GF-D8 (cell line): ENCODE results near the gene PTPRN2.
"Not testable (repeated sequence)": the region's sequence is repeated elsewhere in the genome, so short reads cannot be mapped to it uniquely, and the experiment has no call there.

Source experiments
- DNase-seq: peaks from one replicate; lab custom pipeline; 2025; lab: John Stamatoyannopoulos, UW

Gene PTPRN2

DNA sequence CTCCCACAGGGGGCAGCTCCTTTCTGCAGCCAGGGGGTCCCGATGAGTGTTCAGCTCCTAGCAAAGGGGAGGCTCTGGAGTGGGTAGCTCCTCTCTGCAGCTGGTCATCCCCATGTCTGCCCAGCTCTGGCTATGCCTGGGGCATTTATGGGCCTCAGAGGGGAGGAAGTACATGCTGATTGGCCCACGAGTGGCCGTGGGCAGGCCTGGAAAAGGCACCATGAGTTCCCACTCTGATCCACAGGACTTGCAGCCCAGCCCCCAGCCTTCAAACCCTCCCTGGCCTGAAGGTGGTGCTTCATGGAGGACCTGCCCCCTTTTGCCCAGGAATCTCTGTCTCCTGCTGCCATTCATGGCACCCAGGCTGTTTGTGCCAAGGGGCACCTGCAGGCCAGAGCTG is 982.0 kb downstream of the PTPRN2 start:
- DNase-seq = no peak

DNA sequence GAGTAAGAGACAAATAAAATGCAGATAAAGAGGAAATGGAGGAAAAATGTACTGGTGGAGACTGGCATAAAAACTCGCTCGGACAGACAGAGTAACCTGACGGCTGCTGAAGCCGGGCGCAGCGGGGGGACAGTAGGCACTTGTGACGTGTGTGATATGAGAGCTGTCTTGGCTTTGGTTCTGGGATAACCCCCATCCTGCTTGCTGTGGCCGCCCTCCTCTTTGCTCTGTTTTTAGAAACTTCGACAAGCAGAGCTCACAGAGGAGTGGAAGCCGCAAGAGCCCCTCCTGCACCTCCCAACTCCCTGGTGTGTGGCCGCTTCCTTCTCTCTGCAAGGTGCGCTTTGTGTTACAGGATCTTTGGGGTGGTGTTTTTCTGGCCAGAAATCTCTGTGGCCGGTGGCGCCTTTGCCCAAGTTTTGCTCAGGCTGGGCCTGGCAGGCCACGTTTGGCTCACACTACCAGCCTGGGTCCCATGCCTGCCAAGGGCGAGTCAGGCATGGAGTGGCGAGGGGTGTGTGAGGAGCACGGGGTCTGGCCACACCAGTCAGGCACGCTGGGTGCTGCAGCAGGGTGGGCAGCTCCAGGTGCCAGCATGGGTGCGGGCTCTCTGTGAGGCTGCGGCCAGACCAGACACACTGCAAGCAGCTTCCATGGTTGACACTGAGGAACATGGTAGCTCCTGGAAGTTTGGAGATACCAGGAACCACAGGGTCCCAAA is 982.8 kb downstream of the PTPRN2 start:
- DNase-seq = no peak

DNA sequence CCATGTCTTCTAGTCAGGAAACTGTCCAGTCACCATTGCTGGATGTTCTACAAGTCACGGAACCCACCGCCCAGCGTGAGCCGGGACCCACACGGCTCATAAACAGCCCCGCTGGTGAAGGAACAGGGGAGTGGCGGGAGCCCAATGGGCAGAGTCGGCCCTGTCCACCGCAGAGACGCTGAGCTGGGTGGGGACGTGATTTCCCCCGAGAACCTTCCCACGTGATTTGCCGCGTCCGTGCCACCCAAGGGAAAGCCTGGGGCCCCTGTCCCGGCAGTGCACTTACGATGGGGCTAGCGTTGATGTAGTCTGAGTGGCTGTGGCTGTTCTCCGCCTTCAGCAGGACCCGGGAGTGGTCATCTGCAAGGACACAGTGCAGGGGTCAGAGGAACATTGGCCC is 983.9 kb downstream of the PTPRN2 start:
- DNase-seq = no peak

DNA sequence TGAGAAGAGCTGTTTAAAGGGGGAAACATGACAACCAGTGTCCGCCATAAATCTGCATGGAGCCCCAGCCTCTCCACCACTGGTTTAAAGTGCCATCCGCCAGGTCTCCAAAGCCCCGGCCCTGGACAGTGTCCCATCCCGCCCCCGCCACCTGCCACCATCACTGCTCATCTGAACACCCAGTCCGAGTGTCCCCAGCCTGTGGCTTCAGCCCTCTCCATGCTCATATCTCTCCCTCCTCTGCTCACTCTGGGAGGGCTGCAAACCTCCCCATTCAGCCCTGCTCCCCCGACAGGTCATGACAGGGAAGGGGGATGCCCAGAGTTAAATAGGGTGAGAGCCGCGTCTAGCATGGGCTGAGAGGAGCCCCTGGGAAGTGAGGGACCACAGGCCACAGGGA is 984.6 kb downstream of the PTPRN2 start:
- DNase-seq = no peak

DNA sequence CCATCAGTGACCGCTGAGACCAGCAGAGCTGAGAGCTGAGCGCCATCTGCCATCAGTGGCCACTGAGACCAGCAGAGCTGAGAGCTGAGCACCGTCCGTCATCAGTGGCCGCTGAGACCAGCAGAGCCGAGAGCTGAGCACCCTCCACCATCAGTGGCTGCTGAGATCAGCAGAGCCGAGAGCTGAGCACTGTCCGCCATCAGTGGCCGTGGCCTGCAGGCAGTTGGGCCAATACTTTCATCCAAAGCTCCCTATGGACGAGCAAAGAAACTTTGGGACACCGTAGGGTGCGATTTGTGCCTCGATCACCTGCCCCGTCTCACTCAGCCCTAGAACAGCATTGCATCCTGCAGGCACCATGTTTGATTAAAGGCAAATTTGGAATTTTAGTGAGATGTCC is 985.0 kb downstream of the PTPRN2 start:
- no peak for DNase-seq

DNA sequence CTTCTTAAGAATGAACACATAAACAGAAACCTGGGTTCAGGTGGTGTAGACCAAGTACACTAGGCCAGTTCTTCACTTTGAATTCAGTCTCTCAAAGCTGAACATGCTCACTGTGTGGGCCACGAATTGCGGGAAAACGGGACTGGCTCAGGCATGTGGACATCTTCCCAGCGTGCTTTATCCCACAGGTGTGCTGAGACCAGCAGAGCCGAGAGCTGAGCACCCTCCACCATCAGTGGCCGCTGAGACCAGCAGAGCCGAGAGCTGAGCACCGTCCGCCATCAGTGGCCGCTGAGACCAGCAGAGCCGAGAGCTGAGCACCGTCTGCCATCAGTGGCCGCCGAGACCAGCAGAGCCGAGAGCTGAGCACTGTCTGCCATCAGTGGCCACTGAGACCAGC is 985.5 kb downstream of the PTPRN2 start:
- DNase-seq = no peak

DNA sequence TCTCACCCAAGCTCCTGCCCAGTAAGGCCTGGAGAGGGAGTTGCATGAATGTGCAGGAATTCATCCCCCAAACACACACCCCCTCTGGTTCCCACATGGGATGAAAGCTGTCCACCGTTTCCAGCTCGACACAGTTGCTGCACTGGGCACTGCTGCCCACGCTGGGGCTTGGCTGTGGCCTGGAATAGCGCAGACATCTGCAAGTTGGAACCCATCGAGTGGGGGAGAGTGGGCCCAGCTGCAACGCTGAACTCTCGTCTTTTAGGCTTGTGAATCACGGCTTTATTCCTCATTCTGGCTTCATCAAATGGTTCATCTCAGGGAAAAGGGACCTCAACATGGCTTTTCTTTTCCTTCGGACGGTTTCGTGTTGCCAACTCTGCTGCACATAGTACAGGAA is 986.1 kb downstream of the PTPRN2 start:
- no peak for DNase-seq

DNA sequence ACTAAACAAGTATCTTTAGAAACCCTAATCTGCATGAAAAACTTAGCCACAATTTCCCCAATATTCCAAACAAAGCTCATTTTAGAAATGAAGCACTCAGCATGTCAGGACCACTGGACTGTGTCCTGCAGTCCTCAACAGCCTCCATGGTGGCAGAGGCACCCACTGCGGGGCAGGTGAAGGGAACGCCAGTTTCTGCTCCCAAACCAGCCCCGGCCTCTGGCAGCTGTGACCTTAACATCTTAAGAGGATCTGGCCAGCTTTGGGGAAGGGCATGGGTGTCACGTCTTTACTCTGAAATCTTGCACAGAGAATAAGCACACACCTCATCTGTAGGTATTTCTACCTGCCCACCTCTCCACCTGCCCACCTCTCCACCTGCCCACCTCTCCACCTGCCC is 988.1 kb downstream of the PTPRN2 start:
- no peak for DNase-seq

DNA sequence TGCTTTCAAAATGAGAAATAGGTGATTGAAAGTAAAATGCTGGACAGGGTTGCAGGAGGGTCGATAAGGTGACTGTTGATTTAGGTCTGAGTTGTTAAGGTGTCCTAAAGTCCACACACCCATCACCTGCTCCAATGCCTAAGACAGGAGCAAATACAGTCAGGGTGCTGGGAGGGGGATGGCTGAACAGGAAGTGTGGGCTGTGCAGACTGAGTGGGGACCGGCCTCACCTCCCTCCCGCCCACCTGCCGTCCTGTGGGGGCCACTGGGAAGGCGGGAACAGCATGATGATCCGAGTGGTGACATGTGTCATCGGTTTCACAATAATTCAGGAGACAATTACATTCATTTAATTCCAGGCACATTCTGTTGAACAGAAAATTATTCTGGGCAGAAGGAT is 990.1 kb downstream of the PTPRN2 start:
- no peak for DNase-seq

DNA sequence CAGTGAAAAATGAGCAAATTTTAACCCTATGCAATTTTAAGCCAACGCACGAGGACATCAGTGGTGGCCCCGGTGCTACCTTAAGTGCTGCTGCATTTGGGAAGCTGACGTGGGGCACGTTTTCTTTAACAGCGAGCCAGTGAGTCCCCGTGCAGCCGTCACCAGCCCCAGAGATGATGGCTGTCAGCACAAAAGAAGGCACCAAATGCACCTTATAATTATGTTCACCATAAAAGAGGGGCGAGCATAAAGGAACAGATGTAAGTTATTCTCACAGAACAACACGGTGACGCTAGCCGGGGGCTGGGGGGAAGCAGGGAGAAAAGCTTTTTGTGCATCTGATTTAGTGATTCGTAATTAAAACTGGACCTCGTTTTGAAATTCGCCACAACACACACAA is 990.7 kb downstream of the PTPRN2 start:
- DNase-seq = no peak

DNA sequence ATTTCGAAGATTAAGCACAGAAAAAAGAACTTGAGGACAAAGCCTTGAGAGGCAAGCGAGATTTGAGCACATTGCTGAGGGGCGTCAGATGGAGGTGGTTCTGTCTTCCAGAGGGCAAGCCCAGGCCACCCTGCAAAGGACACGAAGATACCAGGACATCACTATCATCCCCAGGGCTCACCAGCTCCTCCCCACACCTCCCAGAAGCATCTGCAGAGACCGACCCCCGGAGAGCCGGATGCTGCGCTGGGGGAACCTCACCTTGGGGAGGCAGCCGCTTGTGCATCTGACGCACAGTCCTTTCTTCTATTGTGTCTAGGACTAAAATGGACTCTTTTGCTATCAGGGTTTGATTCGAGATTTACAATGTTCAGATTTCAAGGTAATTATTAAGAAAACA is 991.2 kb downstream of the PTPRN2 start:
- no peak for DNase-seq

DNA sequence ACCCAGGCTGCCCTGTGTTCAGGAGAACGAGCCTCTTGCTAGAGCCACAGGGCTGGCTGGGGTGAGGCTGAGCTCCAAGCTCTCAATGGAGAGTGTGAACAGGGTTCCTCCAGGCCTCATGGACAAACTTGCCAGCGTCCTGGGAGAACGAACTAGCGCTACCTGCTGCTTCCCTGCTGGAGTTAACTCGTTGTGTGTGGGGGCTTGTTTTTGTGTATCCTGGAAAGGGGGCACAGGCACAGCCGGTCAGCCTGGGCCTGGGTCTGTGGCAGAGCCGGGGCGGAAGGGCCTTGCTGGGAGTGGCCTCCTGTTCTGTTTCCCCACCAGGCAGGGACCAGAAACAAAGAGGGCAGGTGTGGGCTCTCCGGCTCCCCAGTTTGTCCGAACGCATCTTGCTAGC is 991.6 kb downstream of the PTPRN2 start:
- no peak for DNase-seq

DNA sequence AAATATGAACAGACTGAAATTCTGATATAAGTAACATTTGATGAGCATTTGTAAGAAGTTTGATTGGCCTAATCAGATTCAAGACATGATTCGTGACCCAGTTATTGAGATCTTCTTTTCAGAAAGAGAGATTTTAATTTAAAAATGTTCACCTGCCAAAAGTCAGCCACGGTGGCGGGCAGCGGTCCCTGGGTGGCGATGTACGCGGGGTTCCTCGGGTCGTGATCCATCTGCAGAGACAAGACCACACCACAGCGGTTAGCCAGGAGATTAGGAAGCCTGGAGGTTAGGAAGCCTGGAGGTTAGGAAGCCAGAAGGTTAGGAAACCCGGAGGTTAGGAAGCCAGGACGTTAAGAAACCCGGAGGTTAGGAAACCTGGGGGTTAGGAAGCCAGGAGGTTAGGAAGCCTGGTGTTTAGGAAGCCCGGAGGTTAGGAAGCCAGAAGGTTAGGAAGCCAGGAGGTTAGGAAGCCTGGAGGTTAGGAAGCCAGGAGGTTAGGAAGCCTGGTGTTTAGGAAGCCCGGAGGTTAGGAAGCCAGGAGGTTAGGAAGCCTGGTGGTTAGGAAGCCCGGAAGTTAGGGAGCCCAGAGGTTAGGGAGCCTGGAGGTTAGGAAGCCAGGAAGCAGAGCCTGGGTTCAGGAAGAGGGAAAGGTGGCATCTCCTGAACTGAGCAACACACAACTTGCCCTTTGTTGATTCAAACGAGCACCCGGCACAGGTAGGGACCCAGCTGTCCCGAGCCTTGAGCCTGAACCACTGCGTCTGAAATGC is 992.4 kb downstream of the PTPRN2 start:
- no peak for DNase-seq

DNA sequence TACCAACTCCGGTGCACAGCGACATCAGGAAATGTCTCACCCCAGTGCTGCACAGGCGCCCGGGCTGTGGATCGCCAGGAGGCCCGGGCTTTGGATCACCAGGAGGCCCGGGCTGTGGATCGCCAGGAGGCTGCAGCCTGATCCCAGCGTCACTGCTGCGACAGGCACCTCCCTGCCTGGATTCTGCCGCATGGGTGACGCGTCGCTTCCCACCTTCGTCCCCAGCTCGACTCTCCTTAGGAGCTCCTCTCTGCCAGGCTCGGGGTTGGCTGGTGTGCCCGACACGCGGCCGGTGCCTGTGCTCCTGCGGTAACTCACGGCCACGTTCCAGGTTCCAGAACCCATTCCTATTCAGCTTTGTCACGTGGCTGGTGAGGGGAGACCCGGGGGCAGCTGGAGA is 993.3 kb downstream of the PTPRN2 start:
- DNase-seq = no peak

DNA sequence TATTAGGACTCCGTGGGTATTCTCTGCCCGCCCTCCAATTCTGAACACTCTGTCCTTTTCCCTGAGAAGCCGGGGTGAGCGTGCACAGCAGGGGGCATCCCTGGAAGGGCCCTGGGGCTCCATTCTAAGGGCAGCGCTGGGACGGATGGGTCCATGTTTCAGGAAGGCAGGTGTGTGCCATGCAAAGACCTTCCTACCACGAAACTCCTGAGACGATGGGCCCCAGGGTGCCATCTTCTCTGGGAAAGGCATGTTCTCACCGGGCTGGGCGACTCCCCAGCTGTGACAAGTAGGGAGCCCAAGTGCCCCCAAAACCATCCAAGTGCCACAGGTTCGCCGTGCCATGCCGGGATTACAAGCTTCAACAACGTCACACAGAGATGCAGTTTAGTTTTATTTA is 994.1 kb downstream of the PTPRN2 start:
- no peak for DNase-seq

DNA sequence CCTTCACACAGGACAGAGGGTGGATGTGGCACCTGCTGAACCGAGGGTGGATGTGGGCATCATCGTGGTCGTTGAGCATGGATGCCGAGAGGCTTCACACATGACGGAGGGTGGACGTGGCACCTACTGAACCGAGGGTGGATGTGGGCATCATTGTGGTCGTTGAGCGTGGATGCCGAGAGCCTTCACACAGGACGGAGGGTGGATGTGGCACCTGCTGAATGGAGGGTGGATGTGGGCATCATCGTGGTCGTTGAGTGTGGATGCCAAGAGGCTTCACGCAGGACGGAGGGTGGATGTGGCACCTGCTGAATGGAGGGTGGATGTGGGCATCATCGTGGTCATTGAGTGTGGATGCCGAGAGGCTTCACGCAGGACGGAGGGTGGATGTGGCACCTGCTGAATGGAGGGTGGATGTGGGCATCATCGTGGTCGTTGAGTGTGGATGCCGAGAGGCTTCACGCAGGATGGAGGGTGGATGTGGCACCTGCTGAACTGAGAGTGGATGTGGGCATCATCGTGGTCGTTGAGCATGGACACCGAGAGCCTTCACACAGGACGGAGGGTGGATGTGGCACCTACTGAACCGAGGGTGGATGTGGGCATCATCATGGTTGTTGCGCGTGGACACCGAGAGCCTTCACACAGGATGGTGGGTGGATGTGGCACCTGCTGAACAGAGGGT is 994.8 kb downstream of the PTPRN2 start:
- not testable (repeated sequence) for DNase-seq

DNA sequence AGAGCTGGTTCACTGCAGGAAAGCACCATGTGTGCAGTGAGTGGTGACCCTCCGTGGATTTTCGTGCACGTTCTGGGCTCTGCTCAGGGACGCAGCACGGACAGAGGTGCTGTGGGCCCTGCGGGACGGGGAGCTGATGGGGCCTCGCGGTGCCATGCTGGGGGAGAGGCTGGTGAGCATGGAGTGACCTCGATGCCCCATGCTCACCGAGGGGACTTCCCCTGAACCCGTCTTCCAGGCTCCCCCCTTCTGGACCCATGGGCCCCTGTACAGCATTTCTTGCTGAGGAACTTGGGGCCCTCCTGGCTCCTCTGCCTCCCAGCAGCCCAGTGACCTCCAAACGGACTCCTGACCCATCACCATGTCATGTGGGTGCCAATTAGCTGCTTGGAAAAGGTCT is 997.1 kb downstream of the PTPRN2 start:
- DNase-seq = no peak

DNA sequence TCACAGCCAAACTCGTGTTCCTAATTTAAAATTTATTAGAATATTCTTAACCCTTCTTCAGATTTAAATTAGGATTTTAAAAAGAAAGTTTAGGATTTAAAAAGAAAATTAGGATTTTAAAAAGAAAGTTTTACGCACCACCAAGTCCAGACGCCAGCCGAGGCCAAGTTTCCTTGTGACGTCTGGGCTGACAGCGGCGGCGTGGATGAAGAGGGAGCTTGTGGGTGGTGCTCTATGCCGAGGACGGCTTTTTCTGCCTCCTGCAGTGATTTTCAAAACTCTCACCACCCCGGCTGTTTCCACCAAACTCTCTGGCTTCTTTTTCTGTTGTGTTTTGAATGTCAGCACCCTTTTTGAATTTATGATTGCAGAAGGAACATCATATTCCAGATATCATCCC is 997.9 kb downstream of the PTPRN2 start:
- no peak for DNase-seq

DNA sequence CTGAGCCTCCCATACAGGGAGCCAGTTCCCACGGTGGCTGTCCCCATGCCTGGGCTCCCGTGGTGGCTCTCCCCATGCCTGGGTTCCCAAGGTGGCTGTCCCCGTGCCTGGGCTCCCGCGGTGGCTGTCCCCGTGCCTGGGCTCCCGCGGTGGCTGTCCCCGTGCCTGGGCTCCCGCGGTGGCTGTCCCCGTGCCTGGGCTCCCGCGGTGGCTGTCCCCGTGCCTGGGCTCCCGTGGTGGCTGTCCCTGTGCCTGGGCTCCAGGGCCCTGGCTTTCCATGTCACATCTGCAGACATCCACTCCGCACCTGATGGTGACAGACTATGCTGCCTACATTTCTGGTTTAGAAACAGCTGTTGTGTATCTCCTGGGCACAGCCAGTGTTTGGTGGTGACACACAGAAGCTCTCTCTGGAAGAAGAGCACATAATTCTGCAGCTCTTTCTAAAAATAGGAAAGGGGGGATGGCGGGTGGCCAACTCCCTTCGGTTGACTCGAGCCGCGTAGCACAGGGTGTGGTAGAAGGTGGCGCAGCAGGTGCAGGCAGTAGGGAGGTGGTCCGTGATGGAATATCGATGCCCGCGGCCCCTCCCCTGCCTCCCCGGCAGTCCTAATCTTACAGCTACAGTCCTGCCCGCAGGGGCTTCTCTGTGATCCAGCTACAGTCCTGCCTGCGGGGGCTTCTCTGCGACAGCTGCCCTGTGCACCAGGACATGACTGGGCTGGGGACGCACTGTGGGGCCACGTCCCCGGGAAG is 999.6 kb downstream of the PTPRN2 start:
- DNase-seq = no peak

DNA sequence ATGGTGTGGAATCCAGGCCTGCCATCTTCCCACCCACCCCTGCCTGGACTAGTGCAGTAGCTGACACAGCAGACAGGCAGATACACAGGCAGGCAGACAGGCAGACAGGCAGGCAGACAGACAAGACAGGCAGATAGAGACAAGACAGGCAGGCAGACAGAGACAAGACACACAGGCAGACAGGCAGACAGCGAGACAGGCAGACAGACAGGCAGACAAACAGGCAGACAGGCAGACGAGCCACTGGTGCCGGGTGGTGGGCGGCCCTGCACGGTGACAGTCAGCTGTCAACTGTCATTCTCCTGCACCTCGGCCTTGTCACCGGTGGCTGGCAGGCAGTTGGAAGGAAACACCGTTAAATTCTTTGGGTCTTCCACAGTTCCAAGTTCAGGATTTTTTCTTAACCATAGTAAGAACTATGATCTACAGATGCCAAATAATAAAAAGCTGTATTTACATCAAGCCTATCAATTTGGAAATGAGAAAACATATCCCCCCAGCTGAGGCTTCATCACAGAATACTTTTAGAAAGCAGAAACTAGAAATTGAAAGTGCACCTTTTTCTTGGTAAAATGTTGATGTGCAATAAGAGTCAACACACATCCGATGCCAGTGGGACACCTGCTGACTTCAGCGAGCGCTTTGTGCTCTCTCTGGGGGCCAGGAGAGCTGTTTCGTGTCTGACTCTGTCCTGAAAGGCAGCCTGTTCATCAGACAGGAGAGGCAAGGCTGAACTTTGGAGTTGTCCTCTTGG is 1000.4 kb downstream of the PTPRN2 start:
- DNase-seq = no peak

DNA sequence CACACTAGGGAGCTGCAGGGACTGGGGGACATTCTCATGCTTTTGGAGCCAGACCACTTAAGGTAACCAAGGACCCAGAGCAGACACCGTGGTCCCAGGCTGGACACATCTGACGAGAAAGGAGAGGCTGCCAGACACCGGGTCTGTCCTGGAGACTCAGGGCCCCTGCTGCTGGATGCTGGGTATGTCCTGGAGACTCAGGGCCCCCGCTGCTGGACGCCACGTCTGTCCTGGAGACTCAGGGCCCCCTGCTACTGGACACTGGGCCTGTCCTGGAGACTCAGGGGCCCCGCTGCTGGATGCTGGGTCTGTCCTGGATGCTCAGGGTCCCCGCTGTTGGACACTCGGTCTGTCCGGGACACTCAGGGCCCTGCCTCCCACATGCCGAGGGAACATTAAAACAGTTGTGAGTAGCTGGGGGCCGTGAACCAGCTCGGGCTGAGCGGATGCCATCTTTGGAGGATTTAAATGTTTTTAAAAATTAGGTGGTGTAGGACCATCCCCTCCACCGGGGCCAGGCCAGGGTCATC is 1001.1 kb downstream of the PTPRN2 start:
- DNase-seq = no peak
